Lung (tissue), 12 donors: ENCODE results near the gene PDE6D. TPM values are rescaled to one million over a fixed set of nuclear protein-coding genes. Genes with fewer than 3 reads are reported as not detected.
"Not testable (repeated sequence)": the region's sequence is repeated elsewhere in the genome, so short reads cannot be mapped to it uniquely, and the experiment has no call there.

ENCODE experiments used
- ATAC-seq: fragments of 200-7000 bp; cut with Tn5 transposase; one replicate; pipeline ENCODE4 v1.9.1; 2020; ENCODE audit warnings: moderate number of reproducible peaks; ENCODE audit not compliant: insufficient read depth, low FRiP score
- DNase-seq, 3 donors: peaks; one replicate each; pipeline ENCODE4 v3.0.0-alpha.2; 2013 to 2017
- H3K27ac ChIP-seq, 2 donors: one replicate each; pipeline ENCODE4 v1.5.1; 2013; ENCODE audit warnings: mild to moderate bottlenecking in 2 of 2, moderate library complexity in 2 of 2, control low read depth in 1 of 2, inconsistent platforms in 1 of 2, low read depth in 1 of 2, low read length in 1 of 2
- H3K27me3 ChIP-seq, 3 donors: one replicate each; pipeline ENCODE4 v1.5.1; 2013; ENCODE audit warnings: low read length in 2 of 3; ENCODE audit not compliant: control insufficient read depth in 3 of 3, insufficient read depth in 3 of 3
- H3K36me3 ChIP-seq, 4 donors: one replicate each; pipeline ENCODE4 v1.5.1; 2013; ENCODE audit warnings: low read length in 4 of 4, mild to moderate bottlenecking in 1 of 4, moderate library complexity in 1 of 4; ENCODE audit not compliant: control insufficient read depth in 4 of 4, insufficient read depth in 4 of 4
- H3K4me1 ChIP-seq, 5 donors: one replicate each; pipeline ENCODE4 v1.5.1; 2013; ENCODE audit warnings: low read length in 5 of 5, mild to moderate bottlenecking in 2 of 5, moderate library complexity in 1 of 5; ENCODE audit not compliant: control insufficient read depth in 5 of 5, insufficient read depth in 5 of 5
- H3K4me3 ChIP-seq: one replicate; pipeline ENCODE4 v1.5.1; 2013; ENCODE audit warnings: mild to moderate bottlenecking, control low read depth, moderate library complexity
- H3K9ac ChIP-seq, 2 donors: one replicate each; pipeline ENCODE4 v1.5.1; 2013; ENCODE audit warnings: low read length in 2 of 2, control low read depth in 1 of 2; ENCODE audit not compliant: insufficient read depth in 1 of 2
- H3K9me3 ChIP-seq, 4 donors: one replicate each; pipeline ENCODE4 v1.5.1; 2013; ENCODE audit warnings: low read length in 3 of 4, mild to moderate bottlenecking in 1 of 4, moderate library complexity in 1 of 4; ENCODE audit not compliant: control insufficient read depth in 4 of 4, insufficient read depth in 3 of 4
- WGBS, 2 donors: extraction: QIAGEN DNeasy Blood & Tissue Kit; methylation state at CpG; one replicate each; pipeline ENCODE4 v1.1.7; 2013; 5-methylcytosine and 5-hydroxymethylcytosine counted together
- polyA plus RNA-seq, 2 donors: library from polyadenylated mRNA; stranded (reverse); fragments of 200-250 nt; gene quantifications; one replicate each; pipeline ENCODE4 v1.2.1, GENCODE V29; 2013
- total RNA-seq, 2 donors: library from RNA; depleted of rRNA in 1 of 2; stranded (reverse); fragments of >200 nt in 1 of 2; gene quantifications; one replicate each; pipeline ENCODE4 v1.2.1, GENCODE V29; 2014 to 2021
- TF ChIP-seq, protein P1 (sequence below): IDR thresholded peaks from 2 replicates; pipeline ENCODE4 v1.5.1; 2012; ENCODE audit warnings: mild to moderate bottlenecking; ENCODE audit errors: control extremely low read depth, extremely low read depth
- donor health status: control.
- donor health status: control.
- donor health status: Bipolar disorder and iron deficiency.
- donor health status: healthy.
- donor health status: DM: yes; HTN: yes; CAD: no.

Gene PDE6D
- total and polyA plus RNA-seq, 4 donors: 21.5 to 25.6 (median 23.0) TPM

DNA sequence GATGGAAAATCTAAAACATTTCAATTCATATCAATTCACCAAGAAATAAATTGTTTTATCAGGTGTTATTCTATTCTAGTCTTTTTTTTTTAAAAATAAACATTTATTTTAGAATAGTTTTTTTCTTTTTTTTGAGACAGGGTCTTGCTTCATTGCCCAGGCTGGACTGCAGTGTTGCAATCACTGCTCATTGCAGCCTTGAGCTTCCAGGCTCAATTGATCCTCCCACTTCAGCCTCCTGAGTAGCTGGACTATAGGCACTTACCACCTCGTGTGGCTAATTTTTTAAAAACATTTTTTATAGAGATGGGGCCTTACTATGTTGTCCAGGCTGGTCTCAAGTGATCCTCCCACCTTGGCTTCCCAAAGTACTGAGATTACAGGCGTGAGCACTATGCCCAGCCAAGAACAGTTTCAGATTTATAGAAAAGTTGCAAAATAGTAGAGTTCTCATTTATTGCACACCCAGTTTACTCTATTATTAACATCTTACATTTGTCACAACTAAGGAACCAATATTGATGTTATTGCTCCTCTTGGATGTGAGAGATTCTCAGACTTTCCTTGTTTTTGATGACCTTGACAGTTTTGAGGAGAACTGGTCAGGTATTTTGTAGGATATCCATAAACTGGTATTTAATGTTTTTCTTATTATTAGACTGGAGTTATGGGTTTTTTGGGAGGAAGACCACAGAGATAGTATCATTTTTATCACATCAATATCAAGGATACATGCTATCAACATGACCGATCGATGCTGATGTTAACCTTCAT is 29.9 kb downstream of the PDE6D start:
- no peaks in the 10 kb centered on the region for H3K27me3 ChIP-seq
- no peak overlapping the region for H3K4me3 ChIP-seq
- TF ChIP-seq, protein P1, sequence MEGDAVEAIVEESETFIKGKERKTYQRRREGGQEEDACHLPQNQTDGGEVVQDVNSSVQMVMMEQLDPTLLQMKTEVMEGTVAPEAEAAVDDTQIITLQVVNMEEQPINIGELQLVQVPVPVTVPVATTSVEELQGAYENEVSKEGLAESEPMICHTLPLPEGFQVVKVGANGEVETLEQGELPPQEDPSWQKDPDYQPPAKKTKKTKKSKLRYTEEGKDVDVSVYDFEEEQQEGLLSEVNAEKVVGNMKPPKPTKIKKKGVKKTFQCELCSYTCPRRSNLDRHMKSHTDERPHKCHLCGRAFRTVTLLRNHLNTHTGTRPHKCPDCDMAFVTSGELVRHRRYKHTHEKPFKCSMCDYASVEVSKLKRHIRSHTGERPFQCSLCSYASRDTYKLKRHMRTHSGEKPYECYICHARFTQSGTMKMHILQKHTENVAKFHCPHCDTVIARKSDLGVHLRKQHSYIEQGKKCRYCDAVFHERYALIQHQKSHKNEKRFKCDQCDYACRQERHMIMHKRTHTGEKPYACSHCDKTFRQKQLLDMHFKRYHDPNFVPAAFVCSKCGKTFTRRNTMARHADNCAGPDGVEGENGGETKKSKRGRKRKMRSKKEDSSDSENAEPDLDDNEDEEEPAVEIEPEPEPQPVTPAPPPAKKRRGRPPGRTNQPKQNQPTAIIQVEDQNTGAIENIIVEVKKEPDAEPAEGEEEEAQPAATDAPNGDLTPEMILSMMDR: no peak

DNA sequence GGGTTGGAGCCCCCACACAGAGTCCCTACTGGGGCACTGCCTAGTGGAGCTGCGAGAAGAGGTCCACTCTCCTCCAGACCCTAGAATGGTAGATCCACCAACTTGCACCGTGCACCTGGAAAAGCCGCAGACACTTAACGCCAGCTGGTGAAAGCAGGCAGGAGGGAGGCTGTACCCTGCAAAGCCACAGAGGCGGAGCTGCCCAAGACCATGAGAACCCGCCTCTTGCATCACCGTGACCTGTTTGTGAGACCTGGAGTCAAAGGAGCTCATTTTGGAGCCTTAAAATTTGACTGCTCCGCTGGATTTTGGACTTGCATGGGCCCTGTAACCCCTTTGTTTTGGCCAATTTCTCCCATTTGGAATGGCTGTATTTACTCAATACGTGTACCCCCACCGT is 32.1 kb downstream of the PDE6D start:
- DNase-seq, H3K36me3 ChIP-seq, H3K27me3 ChIP-seq, H3K9me3 ChIP-seq, ATAC-seq, H3K4me1 ChIP-seq, H3K27ac ChIP-seq, H3K4me3 ChIP-seq, H3K9ac ChIP-seq: not testable (repeated sequence)
- WGBS, 2 donors: 94 to 96% methylated on average over 10 of the region's 10 CpGs

More for the DNA sequence above, 29.9 kb downstream of the PDE6D start:
- DNase-seq (no peak), ATAC-seq (no peak)
- Histone ChIP-seq H3K9me3 (no peaks in the 10 kb centered on the region), H3K9ac (no peak overlapping the region), H3K4me1 (no peaks in the 10 kb centered on the region), H3K27ac (no peak overlapping the region), H3K36me3 (no peaks in the 10 kb centered on the region)
- 92 to 96% methylated on average over 4 of the region's 4 CpGs for WGBS, 2 donors

DNA sequence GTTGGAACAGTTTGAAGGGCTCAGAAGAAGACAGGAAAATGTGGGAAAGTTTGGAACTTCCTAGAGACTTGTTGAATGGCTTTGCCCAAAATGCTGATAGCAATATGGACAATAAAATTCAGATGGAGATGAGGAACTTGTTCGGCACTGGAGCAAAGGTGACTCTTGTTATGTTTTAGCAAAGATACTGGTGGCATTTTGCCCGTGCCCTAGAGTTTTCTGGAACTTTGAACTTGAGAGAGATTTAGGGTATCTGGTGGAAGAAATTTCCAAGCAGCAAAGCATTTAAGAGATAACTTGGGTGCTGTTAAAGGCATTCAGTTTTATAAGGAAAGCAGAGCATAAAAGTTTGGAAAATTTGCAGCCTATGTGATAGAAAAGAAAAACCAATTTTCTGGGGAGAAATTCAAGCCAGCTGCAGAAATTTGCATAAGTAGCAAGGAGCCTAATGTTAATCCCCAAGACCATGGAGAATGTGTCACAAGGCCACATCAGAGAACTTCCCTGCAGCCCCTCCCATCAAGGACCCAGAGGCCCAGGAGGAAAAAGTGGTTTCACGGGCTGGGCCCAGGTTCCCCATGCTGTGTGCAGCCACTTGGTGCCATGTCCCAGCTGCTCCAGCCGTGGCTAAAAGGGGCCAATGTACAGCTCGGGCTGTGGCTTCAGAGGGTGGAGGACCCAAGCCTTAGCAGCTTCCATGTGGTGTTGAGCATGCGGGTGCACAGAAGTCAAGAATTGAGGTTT is 32.8 kb downstream of the PDE6D start:
- not testable (repeated sequence) for H3K27ac ChIP-seq, H3K4me1 ChIP-seq, H3K9me3 ChIP-seq, H3K9ac ChIP-seq, H3K27me3 ChIP-seq, H3K4me3 ChIP-seq, H3K36me3 ChIP-seq, DNase-seq, ATAC-seq
- WGBS, 2 donors: 76 to 86% methylated on average over 6 of the region's 6 CpGs

DNA sequence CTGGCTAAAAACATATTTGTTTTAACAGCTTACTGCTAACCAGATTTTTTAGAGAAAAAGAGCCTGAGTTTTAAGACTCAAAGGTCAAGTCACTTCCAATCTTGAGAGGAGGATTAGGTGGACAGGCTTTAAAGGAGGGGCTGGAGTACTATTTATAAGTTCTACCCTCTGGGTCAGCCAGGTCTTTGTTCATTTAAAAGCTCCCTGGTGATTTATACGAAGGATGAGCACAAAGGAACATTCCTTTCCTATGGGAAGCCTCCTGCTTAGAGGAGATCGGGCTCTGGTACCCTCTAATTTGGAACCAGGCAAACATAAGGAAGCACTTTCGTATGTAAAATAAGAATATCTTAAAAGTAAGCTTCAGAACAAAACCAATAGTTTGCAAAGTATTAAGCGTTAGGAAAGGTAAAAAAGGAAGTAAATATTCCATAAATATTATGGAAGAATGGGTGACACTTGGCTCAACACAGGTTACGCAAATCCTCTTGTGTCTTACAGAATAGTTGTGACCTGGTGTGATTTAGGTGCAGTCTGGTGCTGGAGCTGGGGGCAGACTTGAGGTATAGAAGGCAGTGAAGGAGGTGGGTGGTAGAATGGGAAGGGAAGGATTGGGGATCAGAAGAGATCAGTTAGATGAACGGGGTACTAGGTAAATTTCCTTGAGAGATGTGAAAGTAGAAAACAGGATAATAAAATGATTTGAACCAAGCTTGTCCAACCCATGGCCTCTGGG is 35.6 kb downstream of the PDE6D start:
- WGBS, 2 donors: 81 to 87% methylated on average over 6 of the region's 6 CpGs
- TF ChIP-seq, protein P1: no peak
- no peak for DNase-seq

More for the DNA sequence above, 35.6 kb downstream of the PDE6D start:
- Histone ChIP-seq H3K9ac (no peak overlapping the region), H3K27ac (no peak overlapping the region), H3K36me3 (no peaks in the 10 kb centered on the region), H3K4me1 (no peaks in the 10 kb centered on the region), H3K4me3 (no peak overlapping the region), H3K9me3 (no peaks in the 10 kb centered on the region), H3K27me3 (no peaks in the 10 kb centered on the region)
- no peak for ATAC-seq
